ENCODE results near the gene UBXN11.
"Not testable (repeated sequence)": the region's sequence is repeated elsewhere in the genome, so short reads cannot be mapped to it uniquely, and the experiment has no call there.

Gene UBXN11

GRCh38 chr1:26315874-26316850 is 9.7 kb upstream of the UBXN11 start:
- Histone ChIP-seq H4K20me1 (ENCODE audit: insufficient read depth, low read length) (no peaks in the 10 kb centered on the region), H2AFZ (ENCODE audit: low read depth, low read length) (no peak overlapping the region), H3K79me2 (ENCODE audit: low read length) (no peaks in the 10 kb centered on the region), H3K4me1 (ENCODE audit: low read length) (peaks cover 36% of the 10 kb centered on the region), H3K4me2 (ENCODE audit: low read length) (peak overlapping the region; percentile 76), H3K9me3 (ENCODE audit: insufficient read depth, low read length) (no peaks in the 10 kb centered on the region), H3K36me3 (replicated peaks; ENCODE audit: low read depth, low read length) (no peaks in the 10 kb centered on the region), H3K4me3 (ENCODE audit: low read length) (peak overlapping the region; percentile 50; the same call in 1 of the 2 replicates), H3K27ac (ENCODE audit: low read length) (no peak overlapping the region), H3K9ac (ENCODE audit: low read length) (0 out of 2 replicates have a peak overlapping the region, but pooled peaks have one; percentile 17), H3K27me3 (ENCODE audit: low read depth, low read length) (no peaks in the 10 kb centered on the region)
- no peak for TF ChIP-seq CTCF (IDR thresholded peaks at IDR 0.05; ENCODE audit: low read depth, low read length)
- TF ChIP-seq EZH2phosphoT487 (IDR thresholded peaks at IDR 0.05; ENCODE audit: low read depth) = no peak

- H3K4me1 ChIP-seq (ENCODE audit: low read length) = peaks cover 34% of the 10 kb centered on the region
- H3K4me2 ChIP-seq (ENCODE audit: low read length) = no peak overlapping the region
Measured at GRCh38 chr1:26314501-26314900, 8.1 kb upstream of the UBXN11 start.

GRCh38 chr1:26307966-26308899 is 1.8 kb upstream of the UBXN11 start:
- H4K20me1 ChIP-seq (ENCODE audit: insufficient read depth, low read length); H3K79me2 ChIP-seq (ENCODE audit: low read length); H2AFZ ChIP-seq (ENCODE audit: low read depth, low read length); H3K36me3 ChIP-seq (replicated peaks; ENCODE audit: low read depth, low read length); H3K4me3 ChIP-seq (ENCODE audit: low read length); H3K27me3 ChIP-seq (ENCODE audit: low read depth, low read length); H3K9me3 ChIP-seq (ENCODE audit: insufficient read depth, low read length); H3K27ac ChIP-seq (ENCODE audit: low read length); H3K9ac ChIP-seq (ENCODE audit: low read length): not testable (repeated sequence)
- Histone ChIP-seq H3K4me1 (ENCODE audit: low read length) (peaks cover 13% of the 10 kb centered on the region), H3K4me2 (ENCODE audit: low read length) (peak overlapping the region; percentile 95; the same call in 1 of the 2 replicates)

More at GRCh38 chr1:26314501-26314900, 8.1 kb upstream of the UBXN11 start:
- H2AFZ ChIP-seq (ENCODE audit: low read depth, low read length) = no peak overlapping the region
- H3K79me2 ChIP-seq (ENCODE audit: low read length) = no peaks in the 10 kb centered on the region
- no peaks in the 10 kb centered on the region for H4K20me1 ChIP-seq (ENCODE audit: insufficient read depth, low read length)
- H3K27ac ChIP-seq (ENCODE audit: low read length) = no peak overlapping the region
- H3K27me3 ChIP-seq (ENCODE audit: low read depth, low read length) = no peaks in the 10 kb centered on the region
- no peak overlapping the region for H3K4me3 ChIP-seq (ENCODE audit: low read length)
- no peak overlapping the region for H3K9ac ChIP-seq (ENCODE audit: low read length)
- H3K36me3 ChIP-seq (replicated peaks; ENCODE audit: low read depth, low read length) = no peaks in the 10 kb centered on the region
- H3K9me3 ChIP-seq (ENCODE audit: insufficient read depth, low read length) = no peaks in the 10 kb centered on the region
- no peak for TF ChIP-seq CTCF (IDR thresholded peaks at IDR 0.05; ENCODE audit: low read depth, low read length)
- no peak for TF ChIP-seq EZH2phosphoT487 (IDR thresholded peaks at IDR 0.05; ENCODE audit: low read depth)

- peak overlapping the region; percentile 95 for H3K4me2 ChIP-seq (ENCODE audit: low read length)
- no peaks in the 10 kb centered on the region for H3K36me3 ChIP-seq (replicated peaks; ENCODE audit: low read depth, low read length)
- H3K4me1 ChIP-seq (ENCODE audit: low read length) = peaks cover 13% of the 10 kb centered on the region
- TF ChIP-seq CTCF (IDR thresholded peaks at IDR 0.05; ENCODE audit: low read depth, low read length) = no peak
- no peak for TF ChIP-seq EZH2phosphoT487 (IDR thresholded peaks at IDR 0.05; ENCODE audit: low read depth)
- no peaks in the 10 kb centered on the region for H3K9me3 ChIP-seq (ENCODE audit: insufficient read depth, low read length)
- no peaks in the 10 kb centered on the region for H3K27me3 ChIP-seq (ENCODE audit: low read depth, low read length)
- peak overlapping the region; percentile 96 for H3K9ac ChIP-seq (ENCODE audit: low read length)
- H3K4me3 ChIP-seq (ENCODE audit: low read length) = peak overlapping the region; percentile 88
- H3K79me2 ChIP-seq (ENCODE audit: low read length) = no peaks in the 10 kb centered on the region
- peak overlapping the region; percentile 74 for H3K27ac ChIP-seq (ENCODE audit: low read length)
- peak overlapping the region; percentile 75 for H2AFZ ChIP-seq (ENCODE audit: low read depth, low read length)
- no peaks in the 10 kb centered on the region for H4K20me1 ChIP-seq (ENCODE audit: insufficient read depth, low read length)
Measured at GRCh38 chr1:26307363-26307781, 936 bp upstream of the UBXN11 start.

All from OCI-LY3 (cell line).